BLaER1 treated with 17β-estradiol and CSF1 and Interleukin-3, amounts not matched to agents 10 nM and 100 nM (cell line): Measurements from ENCODE around the gene DNAH1.
A peak's percentile ranks its signal among the peaks of the same experiment; 100 is the strongest.

Experiments used
- H3K27ac ChIP-seq, 11 experiments: shearing (Covaris generic); formaldehyde crosslinking; 2 replicates each; pipeline ENCODE4 v1.8.1; 2022
- H3K27me3 ChIP-seq, 11 experiments: shearing (Covaris generic); formaldehyde crosslinking; 2 replicates each; pipeline ENCODE4 v1.8.1; 2022
- H3K36me3 ChIP-seq, 11 experiments: shearing (Covaris generic); formaldehyde crosslinking; 2 replicates each; pipeline ENCODE4 v1.8.1; 2022
- H3K4me1 ChIP-seq, 10 experiments: shearing (Covaris generic); formaldehyde crosslinking; 2 replicates each; pipeline ENCODE4 v1.8.1; 2022
- H3K4me2 ChIP-seq, 11 experiments: shearing (Covaris generic); formaldehyde crosslinking; 2 replicates each; pipeline ENCODE4 v1.8.1; 2022
- H3K4me3 ChIP-seq, 10 experiments: shearing (Covaris generic); formaldehyde crosslinking; 2 replicates each; pipeline ENCODE4 v1.8.1; 2022
- H3K9ac ChIP-seq, 11 experiments: shearing (Covaris generic); formaldehyde crosslinking; 2 replicates each; pipeline ENCODE4 v1.8.1; 2022
- H3K9me3 ChIP-seq, 11 experiments: shearing (Covaris generic); formaldehyde crosslinking; replicated peaks in 1 of 11; 2 replicates each; pipeline ENCODE4 v1.8.1; 2022
- H4K20me1 ChIP-seq, 11 experiments: shearing (Covaris generic); formaldehyde crosslinking; 2 replicates each; pipeline ENCODE4 v1.8.1; 2022
- Cebpa-rat ChIP-seq, 11 experiments: shearing (Covaris generic); IDR thresholded peaks; 2 replicates each; pipeline ENCODE4 v1.8.1; 2022

The DNAH1 gene

DNA sequence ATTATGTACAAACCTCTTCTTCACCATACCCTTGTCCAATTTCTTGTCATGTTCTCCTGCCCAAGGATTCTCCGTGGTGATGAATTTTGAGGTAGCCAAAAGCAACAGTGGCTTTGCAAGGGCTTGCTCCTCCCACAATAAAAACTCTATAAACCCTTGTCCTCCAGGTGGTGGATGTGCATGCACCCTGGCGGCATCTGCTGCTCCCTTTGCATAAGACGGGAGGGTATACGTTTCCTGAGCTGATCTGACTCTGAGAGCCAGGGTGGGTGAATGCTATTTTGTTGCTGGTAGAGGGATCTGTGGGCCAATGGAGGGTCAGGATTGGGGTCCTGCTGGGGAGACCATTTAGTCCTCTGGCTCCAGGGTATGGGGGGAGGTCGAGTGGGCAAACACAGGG, 5.4 kb downstream of the DNAH1 start:
- H3K4me2 ChIP-seq, result no peak overlapping the region
- no peak overlapping the region for H3K9ac ChIP-seq
- H3K9me3 ChIP-seq, result no peaks in the 10 kb centered on the region
- H3K27ac ChIP-seq, result no peak overlapping the region
- no peak for TF ChIP-seq Cebpa-rat (IDR thresholded peaks at IDR 0.05)
- H3K27me3 ChIP-seq, result 0 out of 22 replicates have a peak, but pooled peaks cover 0 to 7% (median 0%) of the 10 kb centered on the region in 11 experiments
- peaks cover 15 to 34% (median 20%) of the 10 kb centered on the region in 10 experiments for H3K4me1 ChIP-seq
- H3K36me3 ChIP-seq, result peaks cover 0 to 4% (median 0%) of the 10 kb centered on the region in 11 experiments; a peak in 1 of 22 replicates
- H4K20me1 ChIP-seq, result peaks cover 0 to 53% (median 0%) of the 10 kb centered on the region in 11 experiments; a peak in 5 of 22 replicates
- H3K4me3 ChIP-seq, result no peak overlapping the region

DNA sequence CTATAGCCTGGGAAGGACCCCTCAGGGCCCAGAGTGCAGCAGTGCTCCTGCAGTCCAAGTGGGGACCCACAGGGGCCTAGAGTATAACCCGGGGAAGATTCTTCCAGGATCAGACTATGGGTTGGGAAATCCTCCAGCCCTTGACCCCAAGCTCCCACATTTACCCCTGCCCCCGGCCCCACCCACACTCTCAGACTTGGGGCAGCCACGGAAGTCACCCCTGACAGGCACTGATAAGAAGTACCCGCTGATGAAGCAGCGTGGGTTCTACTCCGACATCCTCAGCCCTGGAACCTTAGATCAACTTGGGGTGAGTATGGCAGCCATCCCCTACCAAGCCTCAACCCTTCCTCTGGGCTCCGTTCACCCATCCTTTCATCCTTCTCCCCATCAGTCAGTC, 6.3 kb downstream of the DNAH1 start:
- H3K27me3 ChIP-seq, result 0 out of 22 replicates have a peak, but pooled peaks cover 0 to 5% (median 0%) of the 10 kb centered on the region in 11 experiments
- H3K4me1 ChIP-seq, result peaks cover 10 to 24% (median 12%) of the 10 kb centered on the region in 10 experiments
- no peak overlapping the region for H3K27ac ChIP-seq
- H3K9ac ChIP-seq, result no peak overlapping the region
- peaks cover 0 to 8% (median 0%) of the 10 kb centered on the region in 11 experiments; a peak in 3 of 22 replicates for H3K36me3 ChIP-seq
- no peak overlapping the region for H3K4me3 ChIP-seq
- TF ChIP-seq Cebpa-rat (IDR thresholded peaks at IDR 0.05), result no peak
- peaks cover 0 to 45% (median 0%) of the 10 kb centered on the region in 11 experiments; a peak in 5 of 22 replicates for H4K20me1 ChIP-seq
- H3K9me3 ChIP-seq, result no peaks in the 10 kb centered on the region
- no peak overlapping the region for H3K4me2 ChIP-seq

DNA sequence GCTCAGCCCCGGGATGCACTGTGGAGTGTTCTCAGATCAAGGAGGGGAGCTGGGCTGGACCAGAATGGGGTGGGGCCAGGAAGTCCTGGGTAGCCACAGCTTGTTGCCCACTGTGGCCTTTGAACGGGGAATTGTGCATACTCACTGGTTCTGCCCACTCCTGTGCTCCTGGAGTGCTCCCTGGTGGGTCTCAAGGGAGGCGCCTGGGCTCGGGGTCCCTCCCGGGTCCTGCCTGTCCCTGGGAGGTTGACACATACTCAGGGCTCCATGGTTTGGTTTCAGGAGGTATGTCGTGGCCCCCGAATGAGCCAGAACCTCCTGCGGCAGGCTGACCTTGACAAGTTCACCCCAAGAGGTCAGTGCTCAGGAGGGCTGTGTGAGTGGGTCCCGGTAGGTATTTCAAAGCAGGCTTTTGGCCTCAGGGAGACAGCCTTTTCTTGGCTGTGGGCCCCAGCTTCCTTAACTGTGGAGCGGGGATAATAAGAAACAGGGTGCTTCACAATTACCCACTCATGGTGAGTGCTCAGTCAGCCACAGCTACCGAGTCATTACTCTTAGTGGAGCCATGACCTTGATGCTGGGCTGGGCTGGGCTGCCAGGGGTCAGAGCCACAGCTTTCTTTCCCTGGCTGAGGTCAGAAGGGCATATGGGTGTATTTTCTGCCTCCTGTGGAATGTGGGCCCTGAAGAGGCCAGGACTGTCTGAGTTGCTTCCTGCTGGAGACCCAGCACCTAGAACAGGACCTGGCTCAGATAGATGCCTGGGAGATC, 7.6 kb downstream of the DNAH1 start:
- Histone ChIP-seq H3K4me3 (no peak overlapping the region), H3K9ac (peak overlapping the region in 4 of 11 experiments; percentile 2 to 42 (median 9); a peak in 1 of 22 replicates), H3K9me3 (no peaks in the 10 kb centered on the region), H3K27ac (peak overlapping the region in 1 of 11 experiments; percentile 4; a peak in 1 of 22 replicates), H3K4me2 (0 out of 22 replicates have a peak overlapping the region, but pooled peaks of 1 of the 11 experiments have one; percentile 10), H3K4me1 (peaks cover 0 to 11% (median under 1%) of the 10 kb centered on the region in 10 experiments; a peak in 4 of 20 replicates), H4K20me1 (peaks cover 0 to 37% (median 0%) of the 10 kb centered on the region in 11 experiments; a peak in 3 of 22 replicates), H3K27me3 (no peaks in the 10 kb centered on the region), H3K36me3 (peaks cover 0 to 16% (median 0%) of the 10 kb centered on the region in 11 experiments; a peak in 6 of 22 replicates)
- TF ChIP-seq Cebpa-rat (IDR thresholded peaks at IDR 0.05), result no peak

DNA sequence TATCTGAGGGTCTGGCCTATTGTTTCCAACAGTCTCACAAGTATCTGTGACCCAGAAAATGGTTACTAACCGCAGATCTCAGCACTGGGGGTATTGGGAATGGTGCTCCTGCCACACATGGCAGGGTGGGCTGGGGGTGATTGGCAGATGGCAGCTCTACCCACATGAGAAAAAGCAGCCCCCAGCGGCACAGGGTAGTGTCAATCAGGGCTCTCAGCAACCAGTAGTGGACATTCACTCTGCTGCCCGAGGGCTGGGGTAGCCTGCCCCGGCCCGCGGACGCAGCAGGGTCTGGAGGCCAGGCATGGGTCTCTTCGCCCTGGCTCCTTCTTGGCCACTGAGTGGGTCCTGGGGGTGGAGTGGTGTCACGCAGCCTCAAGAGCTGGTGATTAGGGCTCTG, 8.6 kb downstream of the DNAH1 start:
- Histone ChIP-seq H3K36me3 (peaks cover 0 to 19% (median 0%) of the 10 kb centered on the region in 11 experiments; a peak in 6 of 22 replicates), H3K4me3 (no peak overlapping the region), H3K4me2 (no peak overlapping the region), H3K27me3 (no peaks in the 10 kb centered on the region), H3K27ac (no peak overlapping the region), H3K9ac (no peak overlapping the region), H3K9me3 (no peaks in the 10 kb centered on the region), H3K4me1 (peaks cover 0 to 10% (median 0%) of the 10 kb centered on the region in 10 experiments; a peak in 3 of 20 replicates), H4K20me1 (peaks cover 0 to 33% (median 0%) of the 10 kb centered on the region in 11 experiments; a peak in 2 of 22 replicates)
- TF ChIP-seq Cebpa-rat (IDR thresholded peaks at IDR 0.05), result no peak

DNA sequence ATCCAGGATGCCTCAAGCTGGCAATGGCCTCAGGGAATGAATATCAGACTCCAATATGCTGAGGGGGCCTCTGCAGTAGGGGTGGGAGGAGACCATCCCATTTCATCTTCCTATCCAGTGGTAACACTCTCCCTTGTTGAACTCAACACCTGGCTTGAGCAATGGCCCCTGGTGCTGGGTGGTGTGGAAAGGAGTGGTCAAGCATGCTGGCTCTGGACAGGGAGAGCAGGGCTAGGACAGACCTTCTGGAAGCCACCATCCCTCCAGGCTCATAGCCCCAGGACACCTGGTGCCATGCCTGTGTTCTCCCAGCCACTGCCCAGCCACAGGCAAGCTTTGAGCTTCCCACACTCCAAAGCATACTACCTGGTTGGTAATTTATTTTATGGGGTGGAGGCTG, 9.6 kb downstream of the DNAH1 start:
- H3K4me2 ChIP-seq, result no peak overlapping the region
- no peaks in the 10 kb centered on the region for H3K9me3 ChIP-seq
- peaks cover 0 to 19% (median 0%) of the 10 kb centered on the region in 11 experiments; a peak in 7 of 22 replicates for H3K36me3 ChIP-seq
- H3K4me3 ChIP-seq, result no peak overlapping the region
- H3K27ac ChIP-seq, result no peak overlapping the region
- H3K9ac ChIP-seq, result no peak overlapping the region
- peaks cover 0 to 10% (median 0%) of the 10 kb centered on the region in 10 experiments; a peak in 2 of 20 replicates for H3K4me1 ChIP-seq
- H3K27me3 ChIP-seq, result no peaks in the 10 kb centered on the region
- H4K20me1 ChIP-seq, result peaks cover 0 to 24% (median 0%) of the 10 kb centered on the region in 11 experiments; a peak in 1 of 22 replicates
- no peak for TF ChIP-seq Cebpa-rat (IDR thresholded peaks at IDR 0.05)

DNA sequence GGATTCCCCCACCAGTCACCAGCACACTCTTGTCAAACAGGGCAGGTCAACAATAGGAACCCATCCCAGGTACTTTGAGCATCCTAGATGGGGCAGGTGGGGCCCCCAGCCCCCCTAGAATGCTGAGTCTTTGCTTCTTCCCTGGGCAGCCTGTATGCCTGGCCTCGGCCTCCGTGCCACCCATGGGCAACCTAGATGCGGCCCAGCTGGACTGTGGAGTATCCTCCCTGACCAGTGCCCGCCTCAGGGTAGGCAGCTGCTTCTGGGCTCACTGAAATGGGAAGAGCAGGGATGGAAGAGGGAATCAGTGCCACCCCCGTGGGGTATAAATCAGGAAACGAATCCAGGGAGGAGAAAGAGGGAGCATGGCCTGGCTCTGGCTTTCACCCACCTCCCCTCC, 10.9 kb downstream of the DNAH1 start:
- H3K4me1 ChIP-seq, result peaks cover 0 to 10% (median 0%) of the 10 kb centered on the region in 10 experiments; a peak in 2 of 20 replicates
- TF ChIP-seq Cebpa-rat (IDR thresholded peaks at IDR 0.05), result no peak
- H3K4me3 ChIP-seq, result no peak overlapping the region
- no peaks in the 10 kb centered on the region for H3K27me3 ChIP-seq
- H4K20me1 ChIP-seq, result peaks cover 0 to 19% (median 0%) of the 10 kb centered on the region in 11 experiments; a peak in 2 of 22 replicates
- H3K36me3 ChIP-seq, result peaks cover 0 to 28% (median 8%) of the 10 kb centered on the region in 11 experiments; a peak in 12 of 22 replicates
- H3K27ac ChIP-seq, result no peak overlapping the region
- no peaks in the 10 kb centered on the region for H3K9me3 ChIP-seq
- no peak overlapping the region for H3K4me2 ChIP-seq
- H3K9ac ChIP-seq, result no peak overlapping the region

DNA sequence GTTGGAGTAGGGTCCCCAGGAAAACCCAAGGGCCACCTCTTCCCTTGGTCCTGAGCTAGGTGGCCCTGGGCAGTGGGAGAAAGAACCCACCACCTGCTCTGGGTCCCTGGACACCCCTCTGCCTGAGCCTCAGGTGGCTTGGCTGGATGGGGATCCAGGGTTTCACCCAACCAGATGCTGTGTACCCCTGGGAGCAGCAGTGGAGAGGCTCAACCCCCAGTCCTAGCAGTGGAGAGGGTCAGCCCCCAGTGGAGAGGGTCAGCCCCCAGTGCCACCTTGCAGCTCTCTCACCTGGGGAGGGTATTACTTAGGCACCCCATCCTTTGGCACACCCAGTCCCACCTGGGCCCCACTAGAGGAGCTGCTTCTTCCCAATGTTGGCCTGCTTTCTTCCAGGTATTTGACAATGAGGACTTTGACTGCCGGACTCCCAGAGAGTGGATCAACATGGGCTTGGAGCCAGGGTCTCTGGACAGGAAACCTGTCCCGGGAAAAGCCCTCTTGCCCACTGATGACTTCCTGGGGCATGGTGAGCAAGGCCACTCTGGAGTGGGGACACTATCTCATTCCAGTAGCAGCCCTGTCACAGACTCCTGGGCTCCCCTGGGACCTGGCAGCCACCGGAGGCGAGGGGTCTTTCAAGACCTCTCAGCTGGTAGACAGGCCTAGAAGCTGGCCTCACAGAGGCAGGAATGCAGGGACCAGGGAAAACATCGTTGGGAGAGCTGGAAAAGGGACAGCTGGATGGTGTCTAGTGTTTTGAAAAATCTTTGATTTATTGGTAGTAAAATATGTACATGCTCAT, 11.6 kb downstream of the DNAH1 start:
- Histone ChIP-seq H3K4me2 (no peak overlapping the region), H3K4me1 (peaks cover 0 to 10% (median 0%) of the 10 kb centered on the region in 10 experiments; a peak in 2 of 20 replicates), H4K20me1 (peaks cover 0 to 15% (median 0%) of the 10 kb centered on the region in 11 experiments; a peak in 2 of 22 replicates), H3K36me3 (peaks cover 0 to 35% (median 13%) of the 10 kb centered on the region in 11 experiments; a peak in 13 of 22 replicates), H3K27ac (no peak overlapping the region), H3K27me3 (no peaks in the 10 kb centered on the region), H3K4me3 (no peak overlapping the region), H3K9ac (no peak overlapping the region), H3K9me3 (no peaks in the 10 kb centered on the region)
- TF ChIP-seq Cebpa-rat (IDR thresholded peaks at IDR 0.05), result no peak

DNA sequence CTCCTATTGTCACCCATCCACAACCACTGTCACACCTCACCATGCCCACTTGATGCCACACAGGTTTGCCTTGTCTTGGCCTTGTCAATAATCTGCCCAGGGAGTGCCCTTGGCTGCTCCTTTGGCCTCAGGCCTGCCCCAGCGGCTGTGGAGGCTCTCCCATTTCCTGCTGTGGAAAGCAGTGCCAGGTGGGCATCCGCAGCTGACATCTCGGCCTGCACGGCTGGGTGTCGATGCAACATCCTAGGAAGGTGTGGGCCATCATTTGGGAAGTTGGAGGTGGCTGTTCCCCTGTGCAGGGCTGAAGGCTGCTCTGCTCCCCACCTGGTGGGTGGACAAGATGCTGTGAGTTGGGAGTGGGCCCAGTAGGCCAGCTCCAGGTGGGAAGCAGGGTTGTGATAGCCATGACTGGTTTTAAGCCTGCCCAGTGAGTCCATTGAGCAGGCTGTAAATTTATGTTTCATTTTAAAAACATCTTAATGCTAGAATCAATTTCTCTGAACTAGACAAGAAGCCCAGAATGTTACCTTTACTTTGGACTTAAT, 12.5 kb downstream of the DNAH1 start:
- no peak overlapping the region for H3K4me2 ChIP-seq
- no peaks in the 10 kb centered on the region for H3K27me3 ChIP-seq
- TF ChIP-seq Cebpa-rat (IDR thresholded peaks at IDR 0.05), result no peak
- no peaks in the 10 kb centered on the region for H3K9me3 ChIP-seq
- H3K4me3 ChIP-seq, result no peak overlapping the region
- H4K20me1 ChIP-seq, result peaks cover 0 to 6% (median 0%) of the 10 kb centered on the region in 11 experiments; a peak in 1 of 22 replicates
- no peak overlapping the region; a peak in 1 of 22 replicates for H3K9ac ChIP-seq
- H3K27ac ChIP-seq, result no peak overlapping the region
- H3K4me1 ChIP-seq, result peaks cover 0 to 6% (median 0%) of the 10 kb centered on the region in 10 experiments; a peak in 2 of 20 replicates
- peaks cover 0 to 44% (median 13%) of the 10 kb centered on the region in 11 experiments; a peak in 13 of 22 replicates for H3K36me3 ChIP-seq
